OCI-LY1 (cell line): ENCODE results near the gene PSEN1.

Experiments
- CTCF ChIP-seq: fragments of 200-600 bp; sonication (generic), shearing (Covaris generic); IDR thresholded peaks from 2 replicates; pipeline ENCODE4 v1.5.1; 2017; ENCODE audit warnings: mild to moderate bottlenecking, antibody characterized with exemption, low read length, moderate library complexity, mixed read lengths
- EZH2 ChIP-seq: fragments of 200-600 bp; sonication (generic), shearing (Covaris generic); IDR thresholded peaks from 2 replicates; pipeline ENCODE4 v1.8.0; 2017; ENCODE audit warnings: borderline replicate concordance, mixed run types, mild to moderate bottlenecking, antibody characterized with exemption, low read length, moderate library complexity, mixed read lengths

DNA sequence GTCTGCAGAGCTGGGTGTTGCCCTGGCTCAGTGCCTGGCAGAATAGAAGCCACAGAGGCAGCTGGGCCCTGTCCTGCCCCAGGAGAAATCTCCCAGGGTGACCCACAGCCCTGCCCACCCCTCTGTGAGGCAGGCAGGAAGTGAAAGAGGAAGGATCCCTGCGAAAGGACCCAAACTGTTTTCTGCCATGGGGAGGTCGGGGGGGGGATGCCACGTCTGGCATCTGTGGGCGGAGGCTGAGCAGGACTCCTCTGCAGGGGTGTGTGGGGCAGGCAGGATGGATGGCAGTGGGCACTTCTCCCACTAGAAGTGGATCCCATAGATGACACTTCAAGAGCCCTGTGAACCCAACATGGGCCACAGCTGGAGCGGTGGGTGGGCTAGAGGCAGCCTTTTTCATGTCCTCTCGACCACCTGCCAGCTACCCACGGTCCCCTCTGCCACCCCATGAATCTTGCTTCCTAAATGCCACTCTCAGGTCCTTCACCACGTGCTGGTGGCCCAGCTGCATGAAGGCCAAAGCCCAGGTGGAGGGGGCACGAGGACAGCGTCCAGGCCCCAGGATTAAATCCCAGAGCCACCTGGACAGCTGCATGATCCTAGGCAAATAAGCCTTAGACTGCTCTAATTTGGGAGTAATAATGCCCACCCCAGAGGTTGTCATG is 104.6 kb downstream of the PSEN1 start:
- no peak for TF ChIP-seq CTCF
- TF ChIP-seq EZH2 = no peak
